Gastroesophageal sphincter (tissue), 4 donors: ENCODE measurements around the gene FYB1. TPM values are rescaled to one million over a fixed set of nuclear protein-coding genes. Genes with fewer than 3 reads are reported as not detected.

Experiments
- ATAC-seq: fragments of 150-250 bp; one replicate; pipeline ENCODE4 v1.9.1; 2016; ENCODE audit warnings: mild to moderate bottlenecking, moderate library complexity
- H3K27ac ChIP-seq, 4 donors: fragments of 200-600 bp; sonication (generic) in 3 of 4; 1 replicate in 3 of 4; 2 replicates in 1 of 4; pipeline ENCODE4 v1.5.1; 2016 to 2019
- H3K27me3 ChIP-seq: fragments of 200-600 bp; sonication (generic); one replicate; pipeline ENCODE4 v1.5.1; 2019
- H3K36me3 ChIP-seq, 2 donors: fragments of 200-600 bp; sonication (generic); one replicate each; pipeline ENCODE4 v1.5.1; 2019; ENCODE audit warnings: control low read depth in 1 of 2
- H3K4me1 ChIP-seq, 3 donors: fragments of 200-600 bp; sonication (generic); 1 replicate in 2 of 3; 2 replicates in 1 of 3; pipeline ENCODE4 v1.5.1; 2016 to 2019; ENCODE audit warnings: control low read depth in 2 of 3
- H3K4me3 ChIP-seq, 2 donors: fragments of 200-600 bp; sonication (generic); one replicate each; pipeline ENCODE4 v1.5.1; 2019; ENCODE audit warnings: mild to moderate bottlenecking in 1 of 2, moderate library complexity in 1 of 2
- H3K9me3 ChIP-seq, 3 donors: fragments of 200-600 bp; sonication (generic); one replicate each; pipeline ENCODE4 v1.5.1; 2017 to 2019; ENCODE audit warnings: control low read depth in 2 of 3
- EP300 ChIP-seq: sonication (generic); formaldehyde crosslinking; IDR thresholded peaks from one replicate; pipeline ENCODE4 v1.6.1; 2017; ENCODE audit warnings: antibody characterized with exemption, mild to moderate bottlenecking
- POLR2A ChIP-seq, 2 donors: fragments of 450-650 bp; IDR thresholded peaks; one replicate each; pipeline ENCODE4 v1.6.1; 2017; ENCODE audit warnings: antibody characterized with exemption in 2 of 2, mild to moderate bottlenecking in 2 of 2, moderate library complexity in 1 of 2
- POLR2AphosphoS5 ChIP-seq: sonication (generic); formaldehyde crosslinking; IDR thresholded peaks from one replicate; pipeline ENCODE4 v1.6.1; 2017; ENCODE audit warnings: antibody characterized with exemption
- WGBS, 2 donors: methylation state at CpG; one replicate each; pipeline ENCODE4 v1.1.5; 2018; ENCODE audit warnings: low coverage in 1 of 2; 5-methylcytosine and 5-hydroxymethylcytosine counted together
- total RNA-seq, 4 donors: library from RNA; depleted of rRNA; stranded (reverse); fragments of >200 nt; gene quantifications; one replicate each; pipeline ENCODE4 v1.1.0, GENCODE V29; 2016
- TF ChIP-seq, protein P1 (sequence below), 4 experiments: fragments of 200-600 bp in 2 of 4; fragments of 450-650 bp in 2 of 4; sonication (generic) in 1 of 4; IDR thresholded peaks; one replicate each; pipeline ENCODE4 v1.5.1; 2017 to 2019; ENCODE audit warnings: antibody characterized with exemption in 4 of 4, mild to moderate bottlenecking in 2 of 4, moderate library complexity in 2 of 4

FYB1 gene
- total RNA-seq, 4 donors from 2014 or later, result 2.5 to 9.3 (median 5.9) TPM

- 84 to 96% methylated on average over 3 of the region's 3 CpGs for WGBS, 2 donors
- no peak overlapping the region for H3K4me3 ChIP-seq
- TF ChIP-seq EP300 (no peak), POLR2A (IDR thresholded peaks at IDR 0.05) (no peak), POLR2AphosphoS5 (no peak)
- TF ChIP-seq, protein P1, sequence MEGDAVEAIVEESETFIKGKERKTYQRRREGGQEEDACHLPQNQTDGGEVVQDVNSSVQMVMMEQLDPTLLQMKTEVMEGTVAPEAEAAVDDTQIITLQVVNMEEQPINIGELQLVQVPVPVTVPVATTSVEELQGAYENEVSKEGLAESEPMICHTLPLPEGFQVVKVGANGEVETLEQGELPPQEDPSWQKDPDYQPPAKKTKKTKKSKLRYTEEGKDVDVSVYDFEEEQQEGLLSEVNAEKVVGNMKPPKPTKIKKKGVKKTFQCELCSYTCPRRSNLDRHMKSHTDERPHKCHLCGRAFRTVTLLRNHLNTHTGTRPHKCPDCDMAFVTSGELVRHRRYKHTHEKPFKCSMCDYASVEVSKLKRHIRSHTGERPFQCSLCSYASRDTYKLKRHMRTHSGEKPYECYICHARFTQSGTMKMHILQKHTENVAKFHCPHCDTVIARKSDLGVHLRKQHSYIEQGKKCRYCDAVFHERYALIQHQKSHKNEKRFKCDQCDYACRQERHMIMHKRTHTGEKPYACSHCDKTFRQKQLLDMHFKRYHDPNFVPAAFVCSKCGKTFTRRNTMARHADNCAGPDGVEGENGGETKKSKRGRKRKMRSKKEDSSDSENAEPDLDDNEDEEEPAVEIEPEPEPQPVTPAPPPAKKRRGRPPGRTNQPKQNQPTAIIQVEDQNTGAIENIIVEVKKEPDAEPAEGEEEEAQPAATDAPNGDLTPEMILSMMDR (IDR thresholded peaks at IDR 0.05), result no peak
- no peak for ATAC-seq
- H3K9me3 ChIP-seq, result peaks cover 0 to 5% (median 0%) of the 10 kb centered on the region in 3 donors
- H3K36me3 ChIP-seq, result peaks cover 0 to 19% of the 10 kb centered on the region in 2 donors
- no peaks in the 10 kb centered on the region for H3K27me3 ChIP-seq
- H3K27ac ChIP-seq, result no peak overlapping the region
- peaks cover 4 to 73% (median 13%) of the 10 kb centered on the region in 3 donors for H3K4me1 ChIP-seq
Observed at GRCh38 chr5:39068099-39068498, 151.3 kb downstream of the FYB1 start.

DNA sequence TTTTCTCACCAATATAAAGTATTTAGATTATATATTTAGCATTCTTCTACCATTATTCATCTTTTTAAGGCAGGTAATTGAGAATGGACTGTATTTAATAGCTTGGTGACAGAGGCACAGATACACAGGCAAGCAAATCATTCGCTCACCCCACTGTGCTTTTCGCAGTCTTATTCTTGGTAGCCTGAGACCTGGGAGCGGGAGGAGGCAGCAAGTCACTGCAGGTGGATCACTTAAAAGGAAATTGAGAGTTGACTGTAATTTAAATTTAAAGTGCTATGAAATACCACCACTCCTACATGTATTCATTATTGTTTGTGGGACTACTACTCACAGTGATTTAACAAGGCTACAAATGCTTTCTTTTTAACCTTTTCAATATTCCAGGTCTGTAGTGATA lies 154.9 kb downstream of the FYB1 start:
- 83 to 96% methylated on average over 3 of the region's 3 CpGs for WGBS, 2 donors
- ATAC-seq, result no peak
- H3K27me3 ChIP-seq, result no peaks in the 10 kb centered on the region
- no peak overlapping the region for H3K4me3 ChIP-seq
- TF ChIP-seq POLR2A (IDR thresholded peaks at IDR 0.05) (no peak), POLR2AphosphoS5 (no peak), EP300 (no peak)
- H3K36me3 ChIP-seq, result peaks cover 0 to 19% of the 10 kb centered on the region in 2 donors
- H3K4me1 ChIP-seq, result peaks cover 9 to 69% (median 12%) of the 10 kb centered on the region in 3 donors
- H3K27ac ChIP-seq, result no peak overlapping the region
- H3K9me3 ChIP-seq, result peaks cover 0 to 5% (median 0%) of the 10 kb centered on the region in 3 donors

- peaks cover 12 to 69% (median 14%) of the 10 kb centered on the region in 3 donors for H3K4me1 ChIP-seq
- no peak for ATAC-seq
- H3K36me3 ChIP-seq, result peaks cover 0 to 14% of the 10 kb centered on the region in 2 donors
- no peak overlapping the region for H3K4me3 ChIP-seq
- 25 to 35% methylated on average over 2 of the region's 2 CpGs for WGBS, 2 donors
- TF ChIP-seq POLR2A (IDR thresholded peaks at IDR 0.05) (no peak), POLR2AphosphoS5 (no peak)
- TF ChIP-seq, protein P1 (IDR thresholded peaks at IDR 0.05), result peak in 1 of 4 experiments; percentile 24
- no peaks in the 10 kb centered on the region for H3K27me3 ChIP-seq
- H3K27ac ChIP-seq, result no peak overlapping the region
- peaks cover 0 to 5% (median 0%) of the 10 kb centered on the region in 3 donors for H3K9me3 ChIP-seq
Observed at GRCh38 chr5:39063037-39063436, 156.3 kb downstream of the FYB1 start.

GRCh38 chr5:39062530-39062929 lies 156.8 kb downstream of the FYB1 start:
- Histone ChIP-seq H3K27me3 (no peaks in the 10 kb centered on the region), H3K4me1 (peaks cover 12 to 71% (median 14%) of the 10 kb centered on the region in 3 donors), H3K36me3 (peaks cover 0 to 13% of the 10 kb centered on the region in 2 donors), H3K9me3 (peaks cover 0 to 5% (median 0%) of the 10 kb centered on the region in 3 donors), H3K27ac (no peak overlapping the region), H3K4me3 (no peak overlapping the region)
- no peak for ATAC-seq
- TF ChIP-seq, protein P1 (IDR thresholded peaks at IDR 0.05), result no peak
- TF ChIP-seq POLR2A (IDR thresholded peaks at IDR 0.05) (no peak), EP300 (no peak), POLR2AphosphoS5 (no peak)

GRCh38 chr5:39062104-39062503 lies 157.3 kb downstream of the FYB1 start:
- no peaks in the 10 kb centered on the region for H3K27me3 ChIP-seq
- H3K4me3 ChIP-seq, result no peak overlapping the region
- peaks cover 12 to 75% (median 14%) of the 10 kb centered on the region in 3 donors for H3K4me1 ChIP-seq
- no peak for ATAC-seq
- H3K9me3 ChIP-seq, result peaks cover 0 to 5% (median 0%) of the 10 kb centered on the region in 3 donors
- H3K36me3 ChIP-seq, result peaks cover 0 to 13% of the 10 kb centered on the region in 2 donors
- TF ChIP-seq, protein P1 (IDR thresholded peaks at IDR 0.05), result no peak
- TF ChIP-seq POLR2AphosphoS5 (no peak), POLR2A (IDR thresholded peaks at IDR 0.05) (no peak), EP300 (no peak)
- WGBS, 2 donors, result 52 to 66% methylated on average over 3 of the region's 3 CpGs
- peak overlapping the region in 1 of 4 donors; percentile 41 for H3K27ac ChIP-seq
